Muscle of arm (tissue), 12 donors: ENCODE results near the gene BAMBI. TPM values are rescaled to one million over a fixed set of nuclear protein-coding genes. Genes with fewer than 3 reads are reported as not detected.

Source experiments
- DNase-seq: peaks from one replicate; pipeline ENCODE4 v3.0.0-alpha.2; 2013
- polyA plus RNA-seq, 12 donors: library from polyadenylated mRNA; unstranded; fragments of 120-200 nt; gene quantifications; one replicate each; pipeline ENCODE4 v1.2.1, GENCODE V29; 2013; ENCODE audit not compliant: insufficient read length in 12 of 12

BAMBI gene
- polyA plus RNA-seq, 12 donors: 1.7 to 17.2 (median 3.5) TPM; not detected in 1

DNA sequence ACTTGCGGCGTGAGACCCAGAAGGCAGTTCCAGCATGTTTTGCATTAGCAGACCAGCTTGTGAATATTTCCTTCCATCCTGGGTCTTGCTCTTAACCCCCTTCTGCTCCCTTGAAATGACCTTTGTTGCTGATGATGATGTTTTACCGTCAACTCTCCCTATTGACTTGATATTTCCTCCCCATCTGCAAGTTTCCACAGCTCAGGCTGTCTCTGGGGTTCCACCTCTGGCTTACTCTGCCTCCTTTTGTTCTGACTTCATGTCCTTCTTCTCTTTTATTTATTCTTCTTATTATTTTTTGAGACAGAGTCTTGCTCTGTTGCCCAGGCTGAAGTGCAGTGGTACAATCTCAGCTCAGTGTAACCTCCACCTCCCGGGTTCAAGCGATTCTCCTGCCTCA is 17.2 kb downstream of the BAMBI start:
- DNase-seq: no peak

DNA sequence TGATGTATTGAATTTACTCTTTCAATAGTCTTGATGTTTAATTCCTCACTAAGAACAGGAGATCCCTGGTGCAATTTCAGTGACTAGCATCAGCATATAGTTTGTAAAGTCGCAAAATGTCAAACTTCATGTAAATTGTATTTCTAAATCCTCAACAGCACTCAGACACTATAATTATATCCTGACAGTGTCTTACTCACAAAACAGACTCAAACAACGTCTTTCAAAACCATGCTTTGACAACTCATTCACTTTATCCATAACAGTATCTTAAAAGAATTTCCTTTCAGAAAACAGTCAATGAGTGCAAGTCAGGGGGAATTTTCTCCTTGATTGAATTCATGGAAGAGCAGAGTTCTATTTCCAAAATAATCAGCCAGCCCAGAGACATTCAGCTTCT is 20.8 kb downstream of the BAMBI start:
- no peak for DNase-seq

DNA sequence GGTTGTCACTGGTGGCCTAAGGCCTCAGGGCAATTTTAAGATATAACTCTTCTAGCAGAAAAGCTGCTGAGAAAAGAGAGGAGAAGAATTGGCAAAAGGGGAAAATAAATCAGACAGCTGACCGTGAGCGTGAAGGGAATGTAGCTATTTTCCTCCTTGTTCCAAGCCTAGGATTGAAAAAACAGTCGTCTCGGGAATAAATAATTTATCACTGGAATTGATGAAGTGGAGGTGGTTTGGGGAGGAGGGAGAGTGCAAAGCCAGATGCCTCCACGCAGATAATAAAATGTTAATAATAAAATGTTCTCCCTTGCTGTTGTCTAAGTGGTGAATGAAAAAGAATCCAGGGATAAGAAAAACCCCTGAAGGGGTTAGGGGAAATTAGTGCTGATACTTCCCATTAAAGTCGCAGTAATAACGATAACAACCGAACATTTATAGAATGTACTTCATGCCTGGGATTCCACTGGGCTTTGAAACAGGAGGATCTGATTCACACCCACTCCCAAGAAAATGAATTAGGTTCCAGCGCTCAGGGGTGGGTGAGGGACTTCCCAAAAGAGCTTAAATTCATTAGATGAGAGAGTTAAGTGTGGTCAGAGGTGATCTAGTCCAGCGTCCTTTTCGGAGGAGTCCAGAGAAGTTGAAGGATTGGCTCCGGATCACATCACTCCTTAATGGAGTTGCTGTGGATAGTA is 27.3 kb downstream of the BAMBI start:
- peak; percentile 31 for DNase-seq

DNA sequence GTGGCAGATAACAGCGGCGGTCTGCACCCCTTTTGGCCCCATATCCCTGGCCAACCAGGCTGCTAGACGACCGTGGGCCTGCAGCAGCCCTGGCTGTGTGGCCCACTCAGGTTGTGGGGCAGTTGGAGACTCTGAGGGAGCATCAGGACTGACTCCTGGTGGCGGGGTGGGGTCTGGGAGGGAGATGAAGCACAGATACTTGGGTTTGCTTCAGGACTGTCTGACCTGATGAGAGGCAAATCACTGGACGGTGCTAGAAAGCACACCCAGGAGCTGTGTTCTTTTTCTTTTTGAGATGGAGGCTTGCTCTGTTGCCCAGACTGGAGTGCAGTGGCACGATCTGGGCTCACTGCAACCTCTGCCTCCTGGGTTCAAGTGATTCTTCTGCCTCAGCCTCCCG is 28.2 kb downstream of the BAMBI start:
- no peak for DNase-seq

DNA sequence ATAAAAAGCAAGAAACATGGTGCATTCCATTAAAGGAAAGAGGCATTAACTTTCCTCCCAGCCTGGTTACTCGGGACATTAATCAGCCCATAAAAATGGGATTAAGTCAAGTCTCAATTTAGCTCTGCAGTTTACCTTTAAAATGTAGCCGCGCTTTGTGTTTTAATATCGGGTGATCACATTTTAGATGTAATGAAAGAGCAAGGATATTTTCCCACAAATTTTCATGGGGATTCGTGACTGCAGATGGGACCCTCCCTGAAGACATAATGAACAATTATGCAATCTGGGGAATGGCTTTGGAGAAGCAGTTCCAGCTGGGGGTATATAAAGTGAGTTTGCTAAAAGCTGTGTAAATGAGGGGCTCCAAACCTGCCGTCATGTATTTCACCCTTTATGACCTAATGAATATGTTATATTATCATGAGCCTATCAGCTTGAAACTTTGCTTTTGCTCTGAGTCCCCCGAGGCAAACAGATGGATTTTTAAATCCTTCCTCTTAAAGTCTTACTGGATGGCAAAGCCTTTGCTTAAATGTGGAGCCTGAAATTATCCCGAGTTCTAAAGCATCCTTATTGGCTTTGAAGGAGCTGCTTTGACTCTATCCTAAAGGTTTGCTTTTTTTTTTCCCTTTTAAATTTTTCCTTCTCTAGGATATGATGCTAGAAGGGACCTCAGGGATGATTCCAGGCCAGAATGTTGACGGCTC is 31.8 kb downstream of the BAMBI start:
- no peak for DNase-seq

DNA sequence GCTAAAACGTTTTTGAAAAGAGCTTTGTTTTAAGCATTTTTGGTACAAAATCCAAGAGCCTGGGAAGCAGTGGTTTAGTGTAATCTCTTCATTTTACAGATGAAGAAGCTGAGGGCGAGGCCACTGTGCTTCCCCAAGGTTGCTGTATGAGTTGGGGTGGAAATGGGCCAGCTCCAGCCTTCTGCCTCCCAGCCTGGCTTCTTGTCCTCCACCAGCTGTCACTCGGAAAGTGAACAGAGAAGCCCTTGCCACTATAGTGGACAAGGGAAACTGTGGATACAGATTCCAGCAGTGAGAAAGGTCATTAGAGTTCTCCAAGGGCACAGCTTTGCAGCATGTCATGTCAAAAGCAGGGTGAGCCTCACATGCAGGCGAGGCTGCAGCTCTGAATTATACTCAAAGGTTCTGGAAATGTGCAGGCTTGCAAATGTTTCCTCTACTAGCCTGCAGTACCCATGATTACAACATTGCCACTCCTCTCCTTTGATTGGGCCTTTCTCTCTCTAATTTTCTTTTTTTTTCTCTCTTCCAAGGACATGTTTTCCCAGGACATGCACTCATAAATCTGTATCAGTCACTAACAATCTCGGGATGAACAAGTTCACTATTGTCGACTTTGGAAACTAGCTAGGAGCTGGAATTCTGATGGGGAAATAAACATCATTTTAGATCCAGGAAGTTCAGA is 33.0 kb downstream of the BAMBI start:
- DNase-seq: no peak

DNA sequence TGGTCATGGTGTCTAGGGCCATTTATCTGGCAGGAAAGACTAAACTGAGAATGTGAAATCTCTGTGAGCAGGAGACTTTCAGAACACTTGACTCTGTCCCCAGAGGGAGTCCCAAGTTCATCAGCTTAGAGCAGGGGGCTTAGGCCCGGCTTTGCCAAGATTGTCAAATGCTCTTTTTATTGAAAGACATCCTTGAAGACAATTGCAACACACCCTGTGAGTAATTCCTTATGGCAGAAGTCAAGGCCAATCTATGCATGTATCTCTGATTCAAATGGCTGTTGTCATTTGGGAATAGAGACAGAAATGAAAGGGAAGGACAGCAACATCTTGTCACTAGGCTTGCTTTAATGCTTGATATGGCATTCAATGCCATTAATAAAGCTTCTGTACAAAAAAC is 33.7 kb downstream of the BAMBI start:
- no peak for DNase-seq

DNA sequence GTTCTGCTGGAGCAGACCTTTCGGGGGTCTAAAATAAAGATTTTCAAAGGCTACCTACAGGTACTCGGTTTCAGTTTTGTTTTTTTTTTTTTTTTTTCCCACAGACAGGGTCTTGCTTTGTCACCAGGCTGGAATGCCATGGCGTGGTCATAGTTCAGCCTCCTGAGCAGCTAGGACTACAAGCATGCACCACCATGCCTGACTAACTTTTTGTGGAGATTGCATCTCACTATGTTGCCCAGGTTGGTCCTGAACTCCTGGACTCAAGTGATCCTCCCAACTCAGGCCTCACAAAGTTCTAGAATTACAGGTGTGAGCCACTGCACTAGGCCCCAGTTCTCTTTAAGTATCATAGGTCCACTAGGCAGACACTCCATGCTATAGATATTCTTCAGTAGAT is 34.5 kb downstream of the BAMBI start:
- DNase-seq: no peak

DNA sequence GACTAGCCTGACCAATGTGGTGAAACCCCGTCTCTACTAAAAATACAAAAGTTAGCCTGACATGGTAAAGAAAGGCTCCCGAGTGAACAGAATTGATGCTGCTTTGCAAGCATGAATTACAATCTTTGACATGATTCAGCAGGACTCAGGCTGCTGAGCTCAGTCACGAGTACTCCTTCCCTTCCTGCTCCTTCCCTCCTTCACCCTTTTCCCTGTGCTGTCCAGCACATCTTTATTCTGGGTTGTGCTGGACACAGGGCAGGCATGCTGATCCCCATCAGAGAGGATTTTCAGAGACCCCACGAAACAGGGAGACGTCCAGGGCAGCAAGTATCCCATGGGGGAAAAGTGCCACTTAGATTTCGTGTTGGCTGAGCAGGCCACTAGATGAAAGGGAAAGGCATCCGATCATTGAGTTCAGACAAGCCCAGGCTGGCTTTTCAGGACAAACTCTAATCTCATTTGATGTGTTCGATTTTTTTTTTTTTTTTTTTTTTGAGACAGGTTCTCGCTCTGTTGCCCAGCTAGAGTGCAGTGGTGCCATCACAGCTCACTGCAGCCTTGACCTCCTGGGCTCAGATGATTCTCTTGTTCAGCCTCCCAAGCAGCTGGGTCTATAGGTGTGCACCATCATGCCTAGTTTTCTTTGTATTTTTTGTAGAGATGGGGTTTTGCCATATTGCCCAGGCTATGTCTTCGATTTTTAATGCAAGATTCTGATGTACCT is 36.5 kb downstream of the BAMBI start:
- no peak for DNase-seq

DNA sequence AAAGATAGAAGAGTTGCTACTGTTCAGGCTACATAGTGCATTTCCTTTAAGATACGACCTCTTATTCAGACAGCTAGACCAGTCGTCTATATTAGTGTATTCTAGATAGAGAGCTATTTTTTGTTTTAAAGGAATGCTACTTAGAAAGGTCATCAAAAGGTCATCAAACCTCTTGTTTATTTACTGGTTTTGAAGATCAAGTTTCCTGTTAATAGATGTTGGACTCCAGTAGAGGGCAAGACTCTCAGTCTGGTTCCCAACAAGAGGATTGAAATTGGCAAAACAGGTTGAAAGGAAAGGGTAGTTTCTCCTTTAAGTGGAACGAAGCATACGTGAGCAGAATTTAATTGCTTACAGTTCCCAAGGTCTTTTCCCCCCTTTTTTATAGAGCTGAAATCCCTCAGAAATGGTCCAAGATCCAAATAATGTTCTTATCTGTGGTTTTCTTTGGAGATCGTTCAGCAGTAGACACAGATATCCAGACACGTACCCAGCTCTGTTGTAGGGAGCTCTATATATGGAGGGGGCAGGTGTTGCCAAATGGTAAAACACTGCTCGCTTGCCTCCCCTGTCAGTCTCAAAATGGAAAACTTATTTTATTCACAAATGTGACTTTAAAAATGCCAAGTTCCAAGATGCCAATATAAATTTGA is 37.2 kb downstream of the BAMBI start:
- no peak for DNase-seq

DNA sequence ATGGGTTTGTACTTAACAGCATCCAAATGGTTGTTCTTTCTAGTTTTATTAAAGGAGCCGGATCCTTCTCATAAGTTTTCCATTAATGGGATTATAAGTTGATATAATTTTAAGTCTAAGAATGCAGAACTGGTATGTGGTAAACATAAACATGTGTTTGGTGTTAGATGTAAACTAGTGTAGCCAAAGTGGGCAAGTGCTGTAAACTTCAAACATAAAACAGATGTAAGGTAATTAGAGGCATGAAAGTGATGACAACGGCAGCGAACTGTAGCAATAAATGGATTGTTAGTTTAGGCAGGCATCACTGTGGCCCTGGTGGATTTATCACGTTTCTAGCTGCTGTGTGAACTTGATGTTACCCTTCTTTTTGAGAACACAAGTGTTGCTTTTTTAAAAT is 37.9 kb downstream of the BAMBI start:
- DNase-seq: no peak

DNA sequence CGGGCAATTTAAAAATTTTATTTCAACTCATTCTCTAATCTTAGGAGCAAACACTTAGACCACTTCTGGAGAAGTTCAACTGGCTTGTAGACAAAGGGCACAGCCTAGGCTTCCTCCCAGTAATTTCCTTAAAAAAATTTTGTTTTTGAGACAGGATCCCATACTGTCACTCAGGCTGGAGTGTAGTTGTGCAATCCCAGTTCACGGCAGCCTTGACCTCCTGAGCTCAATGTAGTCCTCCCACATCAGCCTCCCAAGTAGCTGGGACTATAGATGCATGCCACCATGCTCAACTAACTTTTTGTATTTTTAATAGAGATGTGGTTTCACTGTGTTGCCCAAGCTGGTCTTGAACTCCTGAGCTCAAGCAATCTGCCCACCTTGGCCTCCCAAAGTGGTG is 38.4 kb downstream of the BAMBI start:
- no peak for DNase-seq

DNA sequence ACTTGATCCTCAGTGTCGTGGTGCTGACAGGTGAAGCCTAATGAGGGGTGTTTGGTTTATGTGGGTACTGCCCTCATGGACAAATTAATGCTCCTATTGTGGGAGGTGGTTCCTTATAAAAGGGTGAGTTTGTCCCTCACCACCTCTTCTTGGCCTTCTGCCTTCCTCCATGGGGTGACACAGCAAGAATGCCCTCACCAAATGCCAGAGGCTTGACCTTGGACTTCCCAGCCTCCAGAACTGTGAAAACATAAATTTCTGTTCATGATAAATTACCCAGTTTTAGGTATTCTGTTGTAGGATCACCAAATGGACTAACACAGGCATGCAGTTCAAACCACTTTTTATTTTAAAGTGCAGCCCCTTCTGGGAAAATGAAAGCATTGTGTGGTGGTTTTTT is 39.4 kb downstream of the BAMBI start:
- DNase-seq: no peak

DNA sequence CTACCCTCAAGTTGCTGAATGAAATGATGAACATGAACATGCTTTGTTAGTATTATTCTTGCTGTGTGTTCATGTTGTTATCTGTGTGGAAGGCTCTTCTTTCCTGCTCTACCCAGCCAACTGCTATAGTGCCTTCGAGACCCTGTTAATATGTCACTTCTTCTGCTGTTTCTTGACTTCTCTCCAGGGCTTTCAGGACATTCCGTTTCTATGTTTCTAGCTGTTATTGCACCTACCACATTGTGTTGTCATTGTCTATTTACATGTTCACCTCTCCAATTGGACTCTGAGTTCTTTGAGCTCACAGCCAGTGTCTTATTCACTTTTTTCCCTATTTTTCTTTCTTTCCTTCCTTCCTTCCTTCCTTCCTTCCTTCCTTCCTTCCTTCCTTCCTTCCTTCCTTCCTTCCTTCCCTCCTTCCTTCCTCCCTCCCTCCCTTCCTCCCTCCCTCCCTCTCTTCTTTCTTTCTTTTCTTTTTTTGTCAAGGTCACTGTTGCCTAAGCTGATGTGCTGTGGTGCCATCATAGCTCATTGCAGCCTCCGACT is 40.4 kb downstream of the BAMBI start:
- no peak for DNase-seq

DNA sequence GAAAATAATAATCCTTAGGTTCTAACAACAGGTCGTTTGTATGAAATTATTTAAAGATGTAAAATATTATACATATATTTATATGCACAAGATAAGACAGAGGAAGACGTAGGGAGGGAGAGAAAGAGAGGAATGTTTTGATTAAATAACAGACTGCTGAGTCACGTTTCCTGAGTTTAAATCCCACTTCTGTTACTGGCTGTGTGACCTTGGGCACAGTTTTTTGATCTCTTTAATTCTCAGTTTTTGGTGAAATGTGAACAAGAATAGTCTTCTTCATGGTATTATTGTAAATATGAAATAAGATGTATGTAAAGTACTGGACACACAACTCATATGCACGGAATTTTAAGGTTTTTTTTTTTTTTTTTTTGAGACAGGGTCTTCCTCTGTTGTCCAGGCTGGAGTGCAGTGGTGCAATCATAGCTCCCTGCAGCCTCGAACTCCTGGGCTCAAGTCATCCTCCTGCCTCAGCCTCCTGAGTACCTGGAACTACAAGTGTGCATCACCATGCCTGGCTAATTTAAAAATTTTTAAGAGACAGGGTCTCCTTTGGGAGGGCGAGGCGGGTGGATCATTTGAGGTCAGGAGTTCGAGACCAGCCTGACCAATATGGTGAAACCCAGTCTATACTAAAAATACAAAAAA is 42.6 kb downstream of the BAMBI start:
- DNase-seq: no peak

DNA sequence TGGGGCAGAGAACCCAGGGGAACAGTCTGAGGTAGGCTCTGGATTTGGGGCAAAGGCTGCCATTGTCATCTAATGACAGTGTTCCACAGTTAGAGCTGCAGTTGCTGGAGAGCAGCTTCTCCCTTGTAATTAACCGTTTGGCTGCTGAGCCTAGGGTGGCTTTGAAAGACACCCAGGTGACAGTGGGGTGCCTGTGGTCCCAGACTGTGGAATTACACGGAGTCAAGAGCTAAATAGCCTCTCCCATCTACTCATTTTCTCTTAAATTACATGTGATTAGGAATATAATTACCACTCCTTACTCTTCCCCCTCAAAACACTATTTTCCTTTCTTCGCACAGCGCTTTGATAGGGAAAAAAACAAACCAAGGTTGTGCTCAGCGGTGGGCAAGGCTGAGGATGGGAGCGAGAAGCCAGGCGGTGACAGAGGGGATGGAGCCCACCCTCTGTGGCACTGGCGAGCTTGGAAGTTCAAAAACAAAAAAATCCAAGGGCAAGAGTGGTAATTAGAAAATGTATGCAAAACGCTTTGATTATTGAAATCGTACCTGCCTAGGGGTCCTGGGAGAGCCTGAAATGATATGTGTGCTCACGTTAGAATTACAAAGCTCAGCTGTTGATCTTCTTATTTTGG is 44.1 kb downstream of the BAMBI start:
- no peak for DNase-seq

DNA sequence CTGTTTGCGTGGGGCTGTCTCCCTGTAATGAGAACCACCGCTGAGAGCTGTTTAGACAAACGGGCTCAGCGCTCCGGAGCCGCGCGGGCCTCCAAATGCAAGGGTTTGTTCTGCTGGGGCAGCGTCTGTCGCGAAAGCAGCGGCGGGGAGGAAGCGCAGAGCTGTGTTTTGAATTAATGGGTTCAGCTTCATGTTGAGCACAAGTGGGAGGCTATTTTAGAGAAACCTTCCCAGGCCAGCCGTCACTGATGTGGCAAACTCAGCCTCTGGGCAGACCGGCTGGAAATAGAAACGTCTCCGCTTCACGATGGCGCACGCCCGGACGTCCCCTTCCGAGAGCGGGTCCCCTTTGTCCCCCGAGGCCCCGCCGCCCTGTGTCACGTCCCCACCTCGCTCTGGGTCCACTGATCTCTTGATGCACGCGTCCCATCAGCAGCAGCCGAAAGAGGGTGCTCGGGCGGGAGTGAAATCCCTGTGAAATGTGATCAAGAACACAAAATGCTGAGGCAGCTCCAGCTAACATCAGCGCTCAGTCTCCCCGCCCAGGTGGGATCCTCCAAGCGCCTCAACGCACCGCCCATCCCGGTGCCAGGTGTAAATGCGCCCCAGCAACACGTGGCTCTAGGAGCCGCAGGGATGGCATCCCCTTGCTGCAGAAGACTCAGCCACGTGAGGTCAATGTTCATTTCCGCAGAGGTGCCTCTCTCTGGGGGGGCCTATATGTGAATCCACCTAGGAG is 44.9 kb downstream of the BAMBI start:
- DNase-seq: peak; percentile 26

DNA sequence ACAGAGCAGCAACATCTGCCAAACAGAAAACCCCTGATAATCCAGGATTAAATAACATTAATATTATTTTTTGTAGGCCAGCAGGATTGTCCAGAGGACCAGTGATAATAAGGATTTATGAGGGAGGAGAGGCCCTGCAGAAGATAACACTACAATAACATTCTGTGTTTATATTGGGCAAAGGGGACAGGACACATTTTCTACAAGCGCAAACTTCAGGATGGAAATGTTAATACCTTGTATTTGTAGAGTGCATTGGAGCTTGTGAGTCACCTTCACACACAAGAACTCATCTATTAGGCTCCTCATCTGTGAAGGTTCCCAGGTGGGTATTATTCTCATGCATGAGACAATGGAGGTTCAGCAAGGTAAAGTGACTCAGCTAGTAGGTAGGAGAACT is 51.0 kb downstream of the BAMBI start:
- DNase-seq: no peak

DNA sequence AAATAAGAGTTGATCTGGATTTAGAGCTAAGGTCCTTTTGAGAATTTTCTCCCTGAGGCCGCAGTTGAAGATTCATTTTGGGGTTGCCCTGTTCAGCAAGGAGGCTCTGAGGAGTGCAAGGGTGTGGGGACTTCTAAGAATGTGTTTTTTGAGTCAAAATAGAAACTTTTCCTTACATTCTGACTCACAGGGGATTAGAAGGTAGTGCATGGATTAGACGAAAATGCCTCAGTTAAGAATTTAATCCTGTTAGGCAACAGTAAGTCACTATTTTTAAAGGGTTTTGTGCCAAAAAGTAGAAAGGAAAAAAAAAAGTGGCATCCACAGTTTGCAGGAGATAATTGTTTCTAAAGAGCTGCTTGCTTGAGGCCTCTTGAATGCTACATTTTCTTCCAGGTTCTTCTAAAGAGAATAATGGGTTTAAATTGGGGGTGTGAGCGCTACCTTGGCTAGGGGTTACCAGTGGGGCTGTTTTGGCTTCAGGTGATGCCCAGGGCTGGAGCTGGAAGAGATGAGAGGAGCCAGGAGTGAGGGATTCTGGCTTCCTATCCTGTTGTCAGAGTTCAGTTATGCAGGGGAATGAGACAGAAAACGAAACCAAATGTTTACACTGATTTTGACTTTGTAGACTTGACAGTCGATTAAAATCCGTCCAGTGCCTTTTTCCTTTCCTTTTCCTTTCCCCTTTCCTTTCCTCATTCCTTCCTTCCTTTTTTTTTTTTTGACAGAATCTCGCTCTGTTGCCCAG is 52.9 kb downstream of the BAMBI start:
- no peak for DNase-seq
